T-helper 2 cell (primary cell): Measurements from ENCODE around the gene SLC35F1.
"Not testable (repeated sequence)": the region's sequence is repeated elsewhere in the genome, so short reads cannot be mapped to it uniquely, and the experiment has no call there.

Experiments used
- DNase-seq, 5 experiments: peaks; one replicate each; pipeline versions ENCODE4 v3.0.0 to v3.0.0-alpha.2; 2012 to 2022

The SLC35F1 gene

GRCh38 chr6:117928833-117929232, 21.8 kb downstream of the SLC35F1 start:
- no peak for DNase-seq

- no peak for DNase-seq
Observed at GRCh38 chr6:117929501-117929900, 22.4 kb downstream of the SLC35F1 start.

- no peak for DNase-seq
Observed at GRCh38 chr6:117930645-117931044, 23.6 kb downstream of the SLC35F1 start.

GRCh38 chr6:117932001-117932400, 24.9 kb downstream of the SLC35F1 start:
- no peak for DNase-seq

GRCh38 chr6:117932676-117933075, 25.6 kb downstream of the SLC35F1 start:
- no peak for DNase-seq

- no peak for DNase-seq
Observed at GRCh38 chr6:117933471-117933870, 26.4 kb downstream of the SLC35F1 start.

- no peak for DNase-seq
Observed at GRCh38 chr6:117938311-117938995, 31.4 kb downstream of the SLC35F1 start.

- DNase-seq: peak in 1 of 5 experiments; percentile 0
Observed at GRCh38 chr6:117947234-117947633, 40.2 kb downstream of the SLC35F1 start.

- DNase-seq: no peak
Observed at GRCh38 chr6:117951783-117952182, 44.7 kb downstream of the SLC35F1 start.

GRCh38 chr6:117955684-117956256, 48.7 kb downstream of the SLC35F1 start:
- DNase-seq: no peak

- no peak for DNase-seq
Observed at GRCh38 chr6:117956386-117956785, 49.3 kb downstream of the SLC35F1 start.

- DNase-seq: no peak
Observed at GRCh38 chr6:117958536-117958935, 51.5 kb downstream of the SLC35F1 start.

- DNase-seq: no peak
Observed at GRCh38 chr6:117960877-117961276, 53.8 kb downstream of the SLC35F1 start.

GRCh38 chr6:117961301-117961700, 54.2 kb downstream of the SLC35F1 start:
- DNase-seq: no peak

GRCh38 chr6:117965763-117966162, 58.7 kb downstream of the SLC35F1 start:
- not testable (repeated sequence) for DNase-seq

GRCh38 chr6:117971637-117972036, 64.6 kb downstream of the SLC35F1 start:
- DNase-seq: no peak

- DNase-seq: no peak
Observed at GRCh38 chr6:117974914-117975627, 68.0 kb downstream of the SLC35F1 start.

GRCh38 chr6:117976030-117976651, 69.1 kb downstream of the SLC35F1 start:
- peak in 1 of 5 experiments; percentile 51 for DNase-seq

GRCh38 chr6:117985916-117986315, 78.9 kb downstream of the SLC35F1 start:
- no peak for DNase-seq

- no peak for DNase-seq
Observed at GRCh38 chr6:117986396-117986795, 79.3 kb downstream of the SLC35F1 start.

- no peak for DNase-seq
Observed at GRCh38 chr6:117989086-117989485, 82.0 kb downstream of the SLC35F1 start.

- no peak for DNase-seq
Observed at GRCh38 chr6:117990151-117990550, 83.1 kb downstream of the SLC35F1 start.

- DNase-seq: no peak
Observed at GRCh38 chr6:117992856-117993255, 85.8 kb downstream of the SLC35F1 start.

- no peak for DNase-seq
Observed at GRCh38 chr6:118012944-118013343, 105.9 kb downstream of the SLC35F1 start.
